GM19455 (cell line): ENCODE data around the gene ATP6V0B.

Source experiments
- ATAC-seq: cut with Tn5 transposase; IDR thresholded peaks from one replicate; pipeline ENCODE4 v1.9.1; 2021; ENCODE audit not compliant: unreplicated experiment

ATP6V0B gene

GRCh38 chr1:43999455-43999854 is 24.7 kb downstream of the ATP6V0B start:
- no peak for ATAC-seq

GRCh38 chr1:44000122-44000665 is 25.4 kb downstream of the ATP6V0B start:
- ATAC-seq = no peak

- ATAC-seq = no peak
Measured at GRCh38 chr1:44002165-44002564, 27.4 kb downstream of the ATP6V0B start.

GRCh38 chr1:44002606-44003157 is 27.9 kb downstream of the ATP6V0B start:
- no peak for ATAC-seq

GRCh38 chr1:44008259-44008658 is 33.5 kb downstream of the ATP6V0B start:
- ATAC-seq = no peak

- ATAC-seq = no peak
Measured at GRCh38 chr1:44010935-44011471, 36.2 kb downstream of the ATP6V0B start.

- no peak for ATAC-seq
Measured at GRCh38 chr1:44012404-44012803, 37.6 kb downstream of the ATP6V0B start.

- no peak for ATAC-seq
Measured at GRCh38 chr1:44012941-44013609, 38.3 kb downstream of the ATP6V0B start.

- ATAC-seq = no peak
Measured at GRCh38 chr1:44013949-44014348, 39.2 kb downstream of the ATP6V0B start.

GRCh38 chr1:44014365-44015104 is 39.8 kb downstream of the ATP6V0B start:
- ATAC-seq = no peak

GRCh38 chr1:44015206-44015605 is 40.4 kb downstream of the ATP6V0B start:
- no peak for ATAC-seq

GRCh38 chr1:44016041-44016889 is 41.5 kb downstream of the ATP6V0B start:
- ATAC-seq = no peak

GRCh38 chr1:44016890-44017400 is 42.2 kb downstream of the ATP6V0B start:
- no peak for ATAC-seq

- ATAC-seq = no peak
Measured at GRCh38 chr1:44019466-44019948, 44.7 kb downstream of the ATP6V0B start.

GRCh38 chr1:44020464-44020863 is 45.7 kb downstream of the ATP6V0B start:
- no peak for ATAC-seq

- no peak for ATAC-seq
Measured at GRCh38 chr1:44021156-44021555, 46.4 kb downstream of the ATP6V0B start.

GRCh38 chr1:44021581-44022321 is 47.0 kb downstream of the ATP6V0B start:
- no peak for ATAC-seq

- no peak for ATAC-seq
Measured at GRCh38 chr1:44024031-44024902, 49.5 kb downstream of the ATP6V0B start.
